ENCODE data around the gene FAM181A.

GRCh38 chr14:93927800-93928145 is 629 bp downstream of the FAM181A start:
- TF ChIP-seq POLR2A (IDR thresholded peaks at IDR 0.05) (no peak), CTCF (IDR thresholded peaks at IDR 0.05) (no peak), POLR2AphosphoS5 (IDR thresholded peaks at IDR 0.05) (no peak), EP300 (IDR thresholded peaks at IDR 0.05) (no peak)

Measured in stomach (tissue), 4 donors.